ENCODE results near the gene PLXNA4.

- no peak for TF ChIP-seq REST (IDR thresholded peaks at IDR 0.05; ENCODE audit: insufficient read depth in 1 of 2, low read depth in 2 of 2, low read length in 1 of 2)
- TF ChIP-seq CTCF (IDR thresholded peaks at IDR 0.05): no peak
- no peak for TF ChIP-seq SIN3A (IDR thresholded peaks at IDR 0.05; ENCODE audit: borderline replicate concordance, insufficient read depth, low read depth, low read length)
- no peak for TF ChIP-seq POLR2AphosphoS5 (IDR thresholded peaks at IDR 0.05; ENCODE audit: low read depth, low read length)
Measured at GRCh38 chr7:132098327-132098726, 477.9 kb downstream of the PLXNA4 start.

Data from Panc1 (cell line).